Measurements from ENCODE around the gene ATXN1.

Gene ATXN1

DNA sequence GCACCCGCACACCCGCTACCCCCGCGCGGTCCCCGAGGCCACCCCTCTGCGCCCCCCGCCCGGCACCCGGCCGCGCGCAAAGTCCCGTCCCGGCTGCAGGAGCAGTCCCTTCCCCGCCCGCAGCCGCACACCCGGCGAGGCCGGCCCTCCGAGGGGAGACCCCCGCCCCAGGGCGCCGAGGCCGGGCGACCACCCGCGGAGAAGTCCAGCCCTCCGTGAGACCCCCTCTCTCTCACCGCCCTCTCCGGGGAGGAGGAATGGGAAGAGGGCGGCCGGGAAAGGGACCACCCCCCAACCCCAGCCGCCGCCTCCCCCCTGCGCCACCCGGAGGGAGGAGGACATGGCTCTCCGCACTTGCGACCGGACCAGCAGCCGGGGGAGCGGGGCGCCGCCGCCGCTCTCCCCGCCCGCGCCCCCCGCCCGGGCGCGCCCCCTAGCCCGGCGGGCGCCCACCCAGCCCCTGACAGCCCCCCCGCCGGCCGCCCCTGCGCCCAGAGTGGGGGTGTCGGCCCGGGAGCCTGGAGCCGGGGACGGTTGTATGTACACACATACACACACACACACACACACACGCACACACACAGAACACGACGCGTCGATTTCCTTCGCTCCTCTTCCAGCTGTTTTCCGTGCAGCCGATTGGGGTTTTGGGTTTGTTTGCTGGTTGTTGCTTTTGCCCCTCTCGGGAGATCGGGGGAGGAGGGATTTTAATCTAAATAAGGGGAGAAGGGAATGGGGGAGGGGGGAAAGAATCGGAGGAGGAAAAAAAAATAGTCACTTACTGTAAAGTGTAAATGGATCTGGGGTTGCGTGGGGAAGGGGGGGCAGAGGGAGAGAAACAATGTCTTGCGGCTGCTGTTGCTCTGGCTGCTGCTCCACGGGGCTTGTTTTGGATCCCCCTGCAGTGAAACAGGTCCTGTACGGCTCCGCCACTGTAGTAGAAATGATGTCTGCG, at the start of gene ATXN1:
Gene ATXN1, minus strand, starts transcription at position 945 of the 955 bp plus-strand sequence.
- no peak for TF ChIP-seq GATA3 (IDR thresholded peaks at IDR 0.05; ENCODE audit: low read depth, low read length)
- no peak for TF ChIP-seq GATA2 (IDR thresholded peaks at IDR 0.05; ENCODE audit: low read depth, low read length)

GRCh38 chr6:16810411-16810810, 49.2 kb upstream of the ATXN1 start:
- TF ChIP-seq GATA2 (IDR thresholded peaks at IDR 0.05; ENCODE audit: low read depth, low read length) (no peak), GATA3 (IDR thresholded peaks at IDR 0.05; ENCODE audit: low read depth, low read length) (no peak)

GRCh38 chr6:16809753-16810358, 48.6 kb upstream of the ATXN1 start:
- TF ChIP-seq GATA2 (IDR thresholded peaks at IDR 0.05; ENCODE audit: low read depth, low read length) (no peak), GATA3 (IDR thresholded peaks at IDR 0.05; ENCODE audit: low read depth, low read length) (no peak)

DNA sequence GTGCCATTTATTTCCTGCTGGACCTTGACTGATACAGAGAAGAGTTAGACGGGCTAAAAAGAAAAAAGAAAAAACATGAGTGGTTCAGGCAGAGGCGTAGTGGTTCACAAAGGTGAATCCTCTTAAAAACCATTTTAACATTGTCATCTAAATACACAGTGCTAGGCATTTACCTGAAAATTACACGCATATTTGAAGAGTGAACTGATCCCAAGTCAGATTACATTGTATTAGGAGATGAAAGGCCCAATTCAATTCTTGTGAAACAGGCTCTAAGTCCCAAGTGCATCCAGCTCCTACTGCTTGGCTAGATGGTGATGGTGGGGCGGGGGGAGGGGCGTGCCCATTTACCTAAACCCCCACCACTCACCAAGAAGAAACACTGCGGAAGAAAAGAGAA, 46.7 kb upstream of the ATXN1 start:
- TF ChIP-seq GATA3 (IDR thresholded peaks at IDR 0.05; ENCODE audit: low read depth, low read length): no peak
- no peak for TF ChIP-seq GATA2 (IDR thresholded peaks at IDR 0.05; ENCODE audit: low read depth, low read length)

DNA sequence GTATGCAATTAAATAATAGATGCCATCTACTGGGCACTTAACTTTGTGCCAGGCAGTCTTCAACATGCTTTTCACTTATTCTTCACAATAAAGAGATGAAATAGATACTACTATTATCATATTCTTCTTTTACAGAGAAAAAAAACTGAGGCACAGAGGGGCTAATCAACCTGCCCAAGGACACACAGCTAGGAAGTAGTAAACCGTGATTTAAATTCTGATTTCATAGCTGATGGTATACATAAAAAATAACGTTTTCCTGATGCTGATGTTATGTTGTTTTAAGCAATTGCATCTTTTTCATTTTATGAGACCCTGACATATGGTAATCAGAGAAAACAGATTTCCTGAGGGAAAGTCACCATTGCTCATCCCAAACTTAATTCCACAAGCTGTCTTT, 45.1 kb upstream of the ATXN1 start:
- no peak for TF ChIP-seq GATA3 (IDR thresholded peaks at IDR 0.05; ENCODE audit: low read depth, low read length)
- TF ChIP-seq GATA2 (IDR thresholded peaks at IDR 0.05; ENCODE audit: low read depth, low read length): no peak

- no peak for TF ChIP-seq GATA3 (IDR thresholded peaks at IDR 0.05; ENCODE audit: low read depth, low read length)
- no peak for TF ChIP-seq GATA2 (IDR thresholded peaks at IDR 0.05; ENCODE audit: low read depth, low read length)
Observed at GRCh38 chr6:16805243-16805950, 44.1 kb upstream of the ATXN1 start.

- TF ChIP-seq GATA2 (IDR thresholded peaks at IDR 0.05; ENCODE audit: low read depth, low read length): no peak
- no peak for TF ChIP-seq GATA3 (IDR thresholded peaks at IDR 0.05; ENCODE audit: low read depth, low read length)
Observed at GRCh38 chr6:16804546-16805242, 43.4 kb upstream of the ATXN1 start.

DNA sequence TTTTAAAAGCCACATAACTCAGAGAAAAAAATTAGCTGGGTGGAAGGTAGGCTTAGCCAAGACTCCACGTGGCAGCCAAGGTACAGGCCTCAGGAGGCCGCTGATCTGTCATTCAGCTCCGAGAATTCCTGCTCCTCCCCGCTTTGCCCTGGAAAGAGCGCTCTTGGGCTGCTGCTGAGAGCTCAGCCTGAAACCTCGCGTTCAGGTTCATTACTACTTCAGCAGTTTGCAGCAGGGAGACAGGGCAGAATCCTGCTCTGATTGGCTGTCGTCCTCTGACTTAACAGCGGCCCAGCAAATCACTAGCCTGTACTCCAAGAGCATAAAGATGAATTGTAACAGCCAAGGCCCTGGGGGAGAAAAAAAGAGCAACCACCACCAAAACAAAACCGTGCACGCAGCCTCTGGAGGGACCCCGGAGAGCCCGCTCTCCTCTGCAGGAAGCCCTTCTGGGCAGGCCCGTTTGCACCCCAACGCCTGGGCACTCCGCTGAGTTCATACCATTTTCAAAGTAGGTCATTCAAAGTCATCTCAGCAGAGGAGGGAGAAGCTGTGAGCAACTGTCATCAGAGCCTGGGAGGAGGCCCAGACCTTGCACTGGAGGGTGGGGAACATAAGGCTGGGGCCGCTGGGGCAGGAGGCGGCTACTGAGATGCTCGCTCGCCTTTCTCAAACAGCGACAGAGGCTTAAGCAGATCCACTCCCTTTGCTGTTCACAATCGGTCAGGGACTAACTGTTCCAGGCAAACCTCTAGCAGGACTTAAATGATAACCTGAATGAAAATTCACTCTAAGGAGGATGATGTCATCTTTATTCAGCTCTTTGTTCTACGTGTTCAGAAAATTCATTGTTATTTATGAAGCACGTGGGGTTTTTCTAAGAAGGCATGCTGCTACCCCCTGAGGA, 42.3 kb upstream of the ATXN1 start:
- no peak for TF ChIP-seq GATA2 (IDR thresholded peaks at IDR 0.05; ENCODE audit: low read depth, low read length)
- TF ChIP-seq GATA3 (IDR thresholded peaks at IDR 0.05; ENCODE audit: low read depth, low read length): no peak

DNA sequence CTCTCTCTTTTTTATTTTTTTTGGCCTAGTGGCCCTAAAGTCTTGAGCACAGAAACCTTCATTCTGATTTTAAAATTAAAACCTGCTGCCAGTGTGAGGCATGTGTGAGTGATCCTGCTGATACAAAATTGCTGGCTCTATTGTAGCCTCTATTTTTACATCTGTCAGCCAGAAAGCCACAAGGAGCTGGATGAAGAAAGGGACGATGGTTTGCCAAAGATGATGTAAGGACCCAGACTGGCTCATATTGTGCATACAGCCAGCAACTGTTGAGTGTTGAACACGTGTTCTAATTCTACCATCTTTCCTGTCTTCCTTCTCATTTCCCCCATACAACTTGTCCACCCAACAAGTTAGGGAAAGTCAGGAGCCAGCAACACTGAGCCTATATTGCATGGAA, 40.8 kb upstream of the ATXN1 start:
- no peak for TF ChIP-seq GATA2 (IDR thresholded peaks at IDR 0.05; ENCODE audit: low read depth, low read length)
- TF ChIP-seq GATA3 (IDR thresholded peaks at IDR 0.05; ENCODE audit: low read depth, low read length): no peak

DNA sequence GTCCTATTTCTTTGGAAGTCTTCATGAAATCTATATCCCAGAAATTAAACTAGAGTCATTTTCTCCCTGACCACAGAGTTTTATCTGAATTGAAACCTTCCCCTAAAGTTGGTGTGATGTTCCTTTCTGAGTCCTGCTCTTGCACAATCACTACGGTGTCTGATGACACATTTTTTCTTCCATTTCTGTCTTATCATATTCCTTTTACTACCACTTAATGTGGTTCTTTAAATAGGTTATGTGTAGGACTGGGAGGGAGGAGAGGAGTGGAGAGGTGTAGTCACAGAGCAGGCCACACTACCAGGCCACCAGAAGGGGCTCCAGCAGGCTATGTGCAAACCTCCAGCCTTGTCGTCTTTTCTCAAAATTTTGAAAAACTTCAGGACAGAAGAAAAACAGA, 39.7 kb upstream of the ATXN1 start:
- TF ChIP-seq GATA3 (IDR thresholded peaks at IDR 0.05; ENCODE audit: low read depth, low read length) (no peak), GATA2 (IDR thresholded peaks at IDR 0.05; ENCODE audit: low read depth, low read length) (no peak)

DNA sequence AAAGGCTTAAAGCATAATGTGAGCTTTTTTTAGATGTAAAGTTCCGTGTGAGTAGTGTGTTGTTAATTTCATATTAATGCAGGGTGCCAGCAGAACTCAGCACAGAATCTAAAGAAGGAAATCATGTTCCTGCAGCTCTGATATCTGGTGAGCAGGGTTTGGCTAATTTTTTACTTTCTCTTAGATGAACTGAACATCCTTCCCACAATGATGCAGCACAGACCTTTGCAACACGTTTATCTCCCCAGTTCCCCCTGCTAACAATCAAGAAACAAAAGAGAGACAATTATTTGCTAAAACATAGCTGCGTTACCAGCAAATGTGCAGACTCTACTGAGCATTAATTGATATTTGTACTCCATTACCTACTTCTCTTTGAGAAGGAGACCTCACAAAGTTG, 39.1 kb upstream of the ATXN1 start:
- TF ChIP-seq GATA3 (IDR thresholded peaks at IDR 0.05; ENCODE audit: low read depth, low read length): no peak
- TF ChIP-seq GATA2 (IDR thresholded peaks at IDR 0.05; ENCODE audit: low read depth, low read length): no peak

- no peak for TF ChIP-seq GATA3 (IDR thresholded peaks at IDR 0.05; ENCODE audit: low read depth, low read length)
- TF ChIP-seq GATA2 (IDR thresholded peaks at IDR 0.05; ENCODE audit: low read depth, low read length): peak; percentile 32; the same call in 1 of the 2 replicates
Observed at GRCh38 chr6:16799279-16800193, 38.3 kb upstream of the ATXN1 start.
